Calu3 (cell line): ENCODE data around the gene C5orf52. TPM values are rescaled to one million over a fixed set of nuclear protein-coding genes. Genes with fewer than 3 reads are reported as not detected.

Source experiments
- BruUV-seq: library from RNA; stranded (reverse); fragments of 400-500 nt; replicated peaks from 2 replicates; lab custom pipeline; 2021; lab: Mats Ljungman, UMichigan
- CTCF ChIA-PET: fragments of 300-600 bp; sonication (Branson Sonifier 250); formaldehyde crosslinking; loops from one replicate; lab custom pipeline; 2022; ENCODE audit warnings: antibody characterized with exemption; lab: Charles Lee
- DNase-seq: peaks from one replicate; pipeline ENCODE4 v3.0.0; 2022
- H3K27ac Mint-ChIP-seq: one replicate; pipeline ENCODE4 v1.8.0; 2022; ENCODE audit warnings: mixed read lengths; ENCODE audit not compliant: unreplicated experiment
- H3K27me3 Mint-ChIP-seq: one replicate; pipeline ENCODE4 v1.8.0; 2022; ENCODE audit warnings: mixed read lengths; ENCODE audit not compliant: unreplicated experiment
- H3K36me3 Mint-ChIP-seq: one replicate; pipeline ENCODE4 v1.8.0; 2022; ENCODE audit warnings: mild to moderate bottlenecking, moderate library complexity, mixed read lengths; ENCODE audit not compliant: insufficient read depth, unreplicated experiment
- H3K4me1 Mint-ChIP-seq: one replicate; pipeline ENCODE4 v1.8.0; 2022; ENCODE audit warnings: mild to moderate bottlenecking, low read depth, mixed read lengths; ENCODE audit not compliant: unreplicated experiment
- H3K4me3 Mint-ChIP-seq: one replicate; pipeline ENCODE4 v1.8.0; 2022; ENCODE audit warnings: mild to moderate bottlenecking, low read depth, moderate library complexity, mixed read lengths; ENCODE audit not compliant: unreplicated experiment
- H3K9me3 Mint-ChIP-seq: one replicate; pipeline ENCODE4 v1.8.0; 2022; ENCODE audit warnings: low read depth, mixed read lengths; ENCODE audit not compliant: unreplicated experiment
- CTCF ChIP-seq: fragments of 200-600 bp; IDR thresholded peaks from one replicate; pipeline ENCODE4 v1.8.0; 2022; ENCODE audit warnings: antibody characterized with exemption; ENCODE audit not compliant: unreplicated experiment
- intact Hi-C: fragments of 100-400 bp; cut with micrococcal nuclease; formaldehyde crosslinking; loops from one replicate; pipeline ENCODE4 v1.10.0; 2022; ENCODE audit not compliant: unreplicated experiment
- total RNA-seq: library from RNA; stranded (reverse); gene quantifications from 2 replicates; pipeline ENCODE4 v1.2.3, GENCODE V29; 2022

The C5orf52 gene
- total RNA-seq, 1 experiment from 2014 or later = not detected

GRCh38 chr5:157703736-157704135, 32.4 kb downstream of the C5orf52 start:
- Mint-ChIP-seq H3K36me3 (no peaks in the 10 kb centered on the region), H3K4me3 (no peak overlapping the region), H3K4me1 (no peaks in the 10 kb centered on the region), H3K27me3 (no peaks in the 10 kb centered on the region), H3K9me3 (no peaks in the 10 kb centered on the region), H3K27ac (no peak overlapping the region)
- intact Hi-C loops = no loop called here
- DNase-seq = no peak
- CTCF ChIA-PET = no interaction called here
- no peak for TF ChIP-seq CTCF
- no TSS peak for BruUV-seq

- H3K4me3 Mint-ChIP-seq = no peak overlapping the region
- no peak for TF ChIP-seq CTCF
- no peaks in the 10 kb centered on the region for H3K36me3 Mint-ChIP-seq
- no peaks in the 10 kb centered on the region for H3K9me3 Mint-ChIP-seq
- intact Hi-C loops = no loop called here
- CTCF ChIA-PET = no interaction called here
- no peaks in the 10 kb centered on the region for H3K27me3 Mint-ChIP-seq
- H3K4me1 Mint-ChIP-seq = no peaks in the 10 kb centered on the region
- BruUV-seq = no TSS peak
- no peak for DNase-seq
- no peak overlapping the region for H3K27ac Mint-ChIP-seq
Measured at GRCh38 chr5:157708866-157709265, 37.5 kb downstream of the C5orf52 start.

GRCh38 chr5:157709346-157709745, 38.0 kb downstream of the C5orf52 start:
- no peak for TF ChIP-seq CTCF
- no peak for DNase-seq
- Mint-ChIP-seq H3K4me1 (no peaks in the 10 kb centered on the region), H3K27ac (no peak overlapping the region), H3K27me3 (no peaks in the 10 kb centered on the region), H3K4me3 (no peak overlapping the region), H3K36me3 (no peaks in the 10 kb centered on the region), H3K9me3 (no peaks in the 10 kb centered on the region)
- CTCF ChIA-PET = no interaction called here
- intact Hi-C loops = no loop called here
- BruUV-seq = no TSS peak

- Mint-ChIP-seq H3K27me3 (no peaks in the 10 kb centered on the region), H3K36me3 (no peaks in the 10 kb centered on the region), H3K27ac (no peak overlapping the region), H3K4me1 (no peaks in the 10 kb centered on the region), H3K9me3 (no peaks in the 10 kb centered on the region), H3K4me3 (no peak overlapping the region)
- no peak for TF ChIP-seq CTCF
- CTCF ChIA-PET = no interaction called here
- DNase-seq = no peak
- BruUV-seq = no TSS peak
- intact Hi-C loops = loop anchor here (10.0 kb wide), 1 partner anchor 196 kb away; no protein-coding TSS in a partner anchor
Measured at GRCh38 chr5:157710431-157710830, 39.1 kb downstream of the C5orf52 start.
